ENCODE data around the gene TM4SF1.

GRCh38 chr3:149371723-149372114 is 5.7 kb downstream of the TM4SF1 start:
- TF ChIP-seq CTCF (IDR thresholded peaks at IDR 0.05; ENCODE audit: low read length): no peak
- no peak for TF ChIP-seq EZH2phosphoT487 (IDR thresholded peaks at IDR 0.05; ENCODE audit: low read length)

All from MM.1S (cell line).